Hepatocyte (in vitro differentiated cells): ENCODE results near the gene ANK2. TPM values are rescaled to one million over a fixed set of nuclear protein-coding genes. Genes with fewer than 3 reads are reported as not detected.

ENCODE experiments used
- DNase-seq: peaks from one replicate; pipeline ENCODE4 v3.0.0-alpha.2; 2016; ENCODE audit warnings: low spot score
- H2AFZ ChIP-seq: fragments of 200-600 bp; sonication (generic); 2 replicates; pipeline ENCODE4 v1.6.0; 2016; ENCODE audit warnings: antibody characterized with exemption, mild to moderate bottlenecking
- H3K27ac ChIP-seq: fragments of 200-600 bp; sonication (generic); 2 replicates; pipeline ENCODE4 v1.5.1; 2016; ENCODE audit warnings: mild to moderate bottlenecking
- H3K27me3 ChIP-seq: fragments of 200-600 bp; sonication (generic); 2 replicates; pipeline ENCODE4 v1.6.1; 2016
- H3K36me3 ChIP-seq: fragments of 200-600 bp; sonication (generic); replicated peaks from 2 replicates; pipeline ENCODE4 v1.5.1; 2016; ENCODE audit warnings: low read depth; ENCODE audit not compliant: insufficient read depth
- H3K4me1 ChIP-seq: fragments of 200-600 bp; sonication (generic); 2 replicates; pipeline ENCODE4 v1.5.1; 2016; ENCODE audit warnings: mild to moderate bottlenecking, moderate library complexity; ENCODE audit not compliant: insufficient read depth
- H3K4me2 ChIP-seq: fragments of 200-600 bp; sonication (generic); 2 replicates; pipeline ENCODE4 v1.6.0; 2016
- H3K4me3 ChIP-seq: fragments of 200-600 bp; sonication (generic); 2 replicates; pipeline ENCODE4 v1.5.1; 2016; ENCODE audit warnings: mild to moderate bottlenecking
- H3K79me2 ChIP-seq: fragments of 200-600 bp; sonication (generic); 2 replicates; pipeline ENCODE4 v1.6.0; 2017; ENCODE audit warnings: mild to moderate bottlenecking
- H3K9me2 ChIP-seq: fragments of 200-600 bp; sonication (generic); replicated peaks from 2 replicates; pipeline ENCODE4 v1.6.0; 2017; ENCODE audit warnings: mild to moderate bottlenecking; ENCODE audit not compliant: insufficient read depth
- H3K9me3 ChIP-seq: fragments of 200-600 bp; sonication (generic); 2 replicates; pipeline ENCODE4 v1.5.1; 2016; ENCODE audit warnings: low read depth, mild to moderate bottlenecking
- H4K20me1 ChIP-seq: fragments of 200-600 bp; sonication (generic); 2 replicates; pipeline ENCODE4 v1.6.0; 2016; ENCODE audit warnings: mild to moderate bottlenecking; ENCODE audit not compliant: insufficient read depth, poor library complexity, severe bottlenecking
- CTCF ChIP-seq: fragments of 200-600 bp; sonication (generic); IDR thresholded peaks from 2 replicates; pipeline ENCODE4 v1.5.1; 2016; ENCODE audit warnings: antibody characterized with exemption, mild to moderate bottlenecking; ENCODE audit not compliant: poor library complexity
- EZH2 ChIP-seq: fragments of 200-600 bp; sonication (generic); IDR thresholded peaks from 2 replicates; pipeline ENCODE4 v1.6.1; 2016; ENCODE audit warnings: antibody characterized with exemption, mild to moderate bottlenecking, borderline replicate concordance
- EZH2phosphoT487 ChIP-seq: fragments of 200-600 bp; sonication (generic); IDR thresholded peaks from one replicate; pipeline ENCODE4 v1.6.1; 2018; ENCODE audit warnings: antibody characterized with exemption, mild to moderate bottlenecking, low read depth, moderate library complexity; ENCODE audit not compliant: unreplicated experiment, severe bottlenecking
- WGBS: methylation state at CpG from one replicate; pipeline ENCODE4 v1.1.6; 2016; ENCODE audit warnings: low lambda C conversion rate; ENCODE audit errors: missing lambda C conversion rate; 5-methylcytosine and 5-hydroxymethylcytosine counted together
- polyA plus RNA-seq: library from polyadenylated mRNA; unstranded; fragments of >200 nt; fragmentation: Nextera tagmentation; extraction: Ambion mirVana; gene quantifications from 2 replicates; pipeline ENCODE4 v1.2.1, GENCODE V29; 2016
- total RNA-seq: library from RNA; depleted of rRNA; stranded (reverse); fragments of >200 nt; gene quantifications from 2 replicates; pipeline ENCODE4 v1.2.3, GENCODE V29; 2014

The ANK2 gene
- total and polyA plus RNA-seq, 2 experiments from 2014 or later, result 3.6 to 17.5 TPM

- 97% methylated on average over 1 of the region's 1 CpG for WGBS
- Histone ChIP-seq H2AFZ (no peak overlapping the region), H3K4me1 (peaks cover 8% of the 10 kb centered on the region), H3K4me3 (no peak overlapping the region), H3K27ac (no peak overlapping the region), H3K9me2 (no peaks in the 10 kb centered on the region), H3K27me3 (no peaks in the 10 kb centered on the region), H3K36me3 (no peaks in the 10 kb centered on the region), H3K4me2 (no peak overlapping the region), H3K9me3 (no peaks in the 10 kb centered on the region), H4K20me1 (no peaks in the 10 kb centered on the region), H3K79me2 (no peaks in the 10 kb centered on the region)
- TF ChIP-seq EZH2phosphoT487 (no peak), CTCF (peak; percentile 12), EZH2 (no peak)
- no peak for DNase-seq
Measured at GRCh38 chr4:113294908-113295307, 245.5 kb downstream of the ANK2 start.

- Histone ChIP-seq H3K4me3 (no peak overlapping the region), H3K4me1 (no peaks in the 10 kb centered on the region), H4K20me1 (no peaks in the 10 kb centered on the region), H3K79me2 (no peaks in the 10 kb centered on the region), H3K4me2 (peak overlapping the region; percentile 7), H3K27ac (peak overlapping the region; percentile 83), H3K36me3 (no peaks in the 10 kb centered on the region), H2AFZ (peak overlapping the region; percentile 1), H3K27me3 (no peaks in the 10 kb centered on the region), H3K9me3 (no peaks in the 10 kb centered on the region), H3K9me2 (no peaks in the 10 kb centered on the region)
- TF ChIP-seq CTCF (no peak), EZH2phosphoT487 (no peak), EZH2 (no peak)
- 58% methylated on average over 5 of the region's 5 CpGs for WGBS
- peak; percentile 73 for DNase-seq
Measured at GRCh38 chr4:113300471-113300928, 251.0 kb downstream of the ANK2 start.

GRCh38 chr4:113302051-113302450 is 252.6 kb downstream of the ANK2 start:
- Histone ChIP-seq H3K4me1 (no peaks in the 10 kb centered on the region), H3K79me2 (no peaks in the 10 kb centered on the region), H3K36me3 (no peaks in the 10 kb centered on the region), H3K9me3 (no peaks in the 10 kb centered on the region), H3K4me2 (no peak overlapping the region), H4K20me1 (no peaks in the 10 kb centered on the region), H3K27me3 (no peaks in the 10 kb centered on the region), H3K27ac (no peak overlapping the region), H3K4me3 (no peak overlapping the region), H3K9me2 (no peaks in the 10 kb centered on the region), H2AFZ (no peak overlapping the region)
- TF ChIP-seq EZH2, result no peak
- TF ChIP-seq CTCF, result no peak
- TF ChIP-seq EZH2phosphoT487, result no peak
- DNase-seq, result no peak
- 79% methylated on average over 1 of the region's 1 CpG for WGBS

GRCh38 chr4:113303315-113303714 is 253.9 kb downstream of the ANK2 start:
- TF ChIP-seq EZH2phosphoT487 (no peak), CTCF (no peak), EZH2 (no peak)
- H3K4me2 ChIP-seq, result no peak overlapping the region
- no peaks in the 10 kb centered on the region for H3K36me3 ChIP-seq
- no peak overlapping the region for H3K27ac ChIP-seq
- no peak overlapping the region for H3K4me3 ChIP-seq
- H3K9me2 ChIP-seq, result no peaks in the 10 kb centered on the region
- H2AFZ ChIP-seq, result no peak overlapping the region
- no peaks in the 10 kb centered on the region for H3K4me1 ChIP-seq
- H3K27me3 ChIP-seq, result no peaks in the 10 kb centered on the region
- no peaks in the 10 kb centered on the region for H3K79me2 ChIP-seq
- H3K9me3 ChIP-seq, result no peaks in the 10 kb centered on the region
- DNase-seq, result no peak
- 86% methylated on average over 1 of the region's 1 CpG for WGBS
- no peaks in the 10 kb centered on the region for H4K20me1 ChIP-seq
